GM10248 (cell line): Measurements from ENCODE around the gene SCARB1.
"Not testable (repeated sequence)": the region's sequence is repeated elsewhere in the genome, so short reads cannot be mapped to it uniquely, and the experiment has no call there.

ENCODE experiments used
- CTCF ChIA-PET: fragments of 300-600 bp; sonication (Branson Sonifier 250); formaldehyde crosslinking; extraction: SDS; loops from one replicate; lab custom pipeline; 2021; ENCODE audit warnings: antibody characterized with exemption; lab: Yijun Ruan, JAX
- POLR2A ChIA-PET: fragments of 350-650 bp; sonication (Branson Sonifier 250); formaldehyde crosslinking; extraction: SDS; loops from one replicate; lab custom pipeline; 2020; ENCODE audit warnings: antibody characterized with exemption; lab: Yijun Ruan, JAX
- DNase-seq: peaks from one replicate; pipeline ENCODE4 v3.0.0; 2012; ENCODE audit errors: extremely low spot score
- CTCF ChIP-seq: IDR thresholded peaks from 2 replicates; pipeline ENCODE4 v1.5.1; 2012; ENCODE audit warnings: mild to moderate bottlenecking, low read depth; ENCODE audit errors: extremely low read depth, missing control alignments, control extremely low read depth

SCARB1 gene

DNA sequence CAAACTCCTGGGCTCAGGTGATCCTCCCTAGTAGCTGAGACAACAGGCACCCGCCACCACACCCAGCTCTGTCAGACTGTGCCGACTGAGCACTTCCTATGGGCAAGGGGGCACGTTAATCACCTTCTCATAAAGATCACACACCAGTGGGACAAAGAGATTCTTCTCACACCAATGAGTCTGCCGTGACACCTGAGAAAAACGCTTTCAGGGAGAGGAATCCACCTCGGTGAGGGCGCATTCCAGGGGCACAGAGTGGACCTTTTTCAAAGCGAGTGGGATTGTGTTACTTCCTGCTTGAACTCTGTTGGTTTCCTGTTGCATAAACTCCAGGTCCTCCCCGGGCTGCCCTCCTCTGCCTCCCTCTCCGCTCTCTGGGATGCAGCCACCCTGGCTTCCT lies 17.5 kb upstream of the SCARB1 start:
- no peak for TF ChIP-seq CTCF
- ChIA-PET POLR2A (no interaction called here), CTCF (interaction anchor here (2.3 to 2.6 kb wide), 2 partner anchors 20 to 25 kb away, joined by 12 read pairs; no protein-coding TSS in a partner anchor)
- DNase-seq: no peak

- DNase-seq: not testable (repeated sequence)
- ChIA-PET CTCF (interaction anchor here (1.1 to 2.6 kb wide), 3 partner anchors 9 to 26 kb away, joined by 3 to 12 read pairs (median 12); no protein-coding TSS in a partner anchor), POLR2A (interaction anchor here (0.7 kb wide), 1 partner anchor 31 kb away, joined by 4 read pairs; no protein-coding TSS in a partner anchor)
These were observed 16.7 kb upstream of the SCARB1 start for GRCh38 chr12:124880335-124880734.

GRCh38 chr12:124878795-124879516 lies 15.3 kb upstream of the SCARB1 start:
- ChIA-PET CTCF (interaction anchor here (1.0 to 2.6 kb wide), 3 partner anchors 9 to 27 kb away, joined by 4 to 12 read pairs (median 5); no protein-coding TSS in a partner anchor), POLR2A (no interaction called here)
- DNase-seq: no peak
- TF ChIP-seq CTCF: no peak

DNA sequence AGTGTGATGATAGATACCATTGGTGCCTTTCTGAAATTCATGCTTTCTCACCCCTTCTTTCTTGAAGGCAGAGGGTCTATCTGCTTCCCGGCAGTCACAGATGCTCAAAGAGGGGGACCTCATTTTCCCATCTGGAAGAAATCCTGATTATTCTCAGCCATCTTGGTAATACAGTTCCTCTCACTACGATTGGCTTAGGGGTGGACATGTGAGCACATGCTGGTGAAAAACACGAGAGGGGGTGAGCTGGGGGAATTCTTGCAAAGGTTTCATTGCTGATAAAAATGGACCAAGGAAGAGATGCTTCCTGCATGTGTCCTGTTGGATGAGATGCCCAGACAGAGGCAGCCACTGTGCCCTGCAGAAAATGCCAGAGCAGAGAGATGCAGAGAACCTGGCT lies 13.8 kb upstream of the SCARB1 start:
- DNase-seq: no peak
- POLR2A ChIA-PET: no interaction called here
- CTCF ChIA-PET: interaction anchor here (2.0 kb wide), 1 partner anchor 11 kb away, joined by 5 read pairs; no protein-coding TSS in a partner anchor
- no peak for TF ChIP-seq CTCF

GRCh38 chr12:124876171-124876570 lies 12.5 kb upstream of the SCARB1 start:
- POLR2A ChIA-PET: no interaction called here
- DNase-seq: no peak
- CTCF ChIA-PET: no interaction called here
- TF ChIP-seq CTCF: no peak

GRCh38 chr12:124875803-124876132 lies 12.1 kb upstream of the SCARB1 start:
- CTCF ChIA-PET: no interaction called here
- POLR2A ChIA-PET: no interaction called here
- no peak for DNase-seq
- TF ChIP-seq CTCF: no peak
